Measurements from ENCODE around the gene LACTB.

LACTB gene

GRCh38 chr15:63121382-63122001 lies at the start of gene LACTB:
TSS of gene LACTB (plus strand) at chr15:63121861. CDS start at chr15:63121872, 11 bp downstream.
- no peak for TF ChIP-seq CTCF (IDR thresholded peaks at IDR 0.05; ENCODE audit: low read depth, low read length)
- DNase-seq (ENCODE audit: extremely low read depth, low read depth): peak; percentile 82

- DNase-seq (ENCODE audit: extremely low read depth, low read depth): no peak
- TF ChIP-seq CTCF (IDR thresholded peaks at IDR 0.05; ENCODE audit: low read depth, low read length): no peak
Observed at GRCh38 chr15:63072023-63072650, 49.5 kb upstream of the LACTB start.

- no peak for DNase-seq (ENCODE audit: extremely low read depth, low read depth)
- TF ChIP-seq CTCF (IDR thresholded peaks at IDR 0.05; ENCODE audit: low read depth, low read length): no peak
Observed at GRCh38 chr15:63072809-63073277, 48.8 kb upstream of the LACTB start.

GRCh38 chr15:63073497-63074172 lies 48.0 kb upstream of the LACTB start:
- DNase-seq (ENCODE audit: extremely low read depth, low read depth): no peak

GRCh38 chr15:63075015-63075983 lies 46.4 kb upstream of the LACTB start:
- DNase-seq (ENCODE audit: extremely low read depth, low read depth): no peak
- no peak for TF ChIP-seq CTCF (IDR thresholded peaks at IDR 0.05; ENCODE audit: low read depth, low read length)

More at GRCh38 chr15:63073497-63074172, 48.0 kb upstream of the LACTB start:
- TF ChIP-seq CTCF (IDR thresholded peaks at IDR 0.05; ENCODE audit: low read depth, low read length): no peak

GRCh38 chr15:63075984-63076713 lies 45.5 kb upstream of the LACTB start:
- no peak for TF ChIP-seq CTCF (IDR thresholded peaks at IDR 0.05; ENCODE audit: low read depth, low read length)
- DNase-seq (ENCODE audit: extremely low read depth, low read depth): no peak
